Pancreas (tissue), 10 donors: Measurements from ENCODE around the gene NKIRAS1. TPM values are rescaled to one million over a fixed set of nuclear protein-coding genes. Genes with fewer than 3 reads are reported as not detected.
"Not testable (repeated sequence)": the region's sequence is repeated elsewhere in the genome, so short reads cannot be mapped to it uniquely, and the experiment has no call there.

Source experiments
- ATAC-seq, 4 donors: fragments of 200-7000 bp; cut with Tn5 transposase; one replicate each; pipeline versions ENCODE4 v1.8.0 to v1.9.1; 2020; ENCODE audit warnings: mild to moderate bottlenecking in 4 of 4, moderate library complexity in 4 of 4
- DNase-seq, 6 donors: peaks; one replicate each; pipeline ENCODE4 v3.0.0-alpha.2; 2020
- FAIRE-seq: peaks from 2 replicates; lab custom pipeline; 2012; peaks lifted over from hg19 to GRCh38; lab: Jason Lieb, UNC
- H3K27ac ChIP-seq, 4 donors: fragments of 200-600 bp; sonication (generic); 1 replicate in 3 of 4; 2 replicates in 1 of 4; pipeline versions ENCODE4 v1.5.0 to v1.8.0; 2020
- H3K27me3 ChIP-seq, 4 donors: fragments of 200-600 bp; one replicate each; pipeline ENCODE4 v1.8.0; 2021
- H3K36me3 ChIP-seq, 3 donors: fragments of 200-600 bp; sonication (generic) in 1 of 3; one replicate each; pipeline versions ENCODE4 v1.5.0 to v1.8.0; 2020 to 2021
- H3K4me1 ChIP-seq, 3 donors: fragments of 200-600 bp; one replicate each; pipeline ENCODE4 v1.8.0; 2021
- H3K4me3 ChIP-seq, 4 donors: fragments of 200-600 bp; sonication (generic) in 2 of 4; one replicate each; pipeline versions ENCODE4 v1.5.0 to v1.8.0; 2020 to 2021
- H3K9me3 ChIP-seq, 4 donors: fragments of 200-600 bp; one replicate each; pipeline ENCODE4 v1.8.0; 2021
- CTCF ChIP-seq, 4 donors: fragments of 200-600 bp; sonication (generic) in 3 of 4; IDR thresholded peaks; one replicate each; pipeline versions ENCODE4 v1.5.0 to v1.8.0; 2021; ENCODE audit warnings: antibody characterized with exemption in 4 of 4
- WGBS, 2 donors: extraction: QIAGEN DNeasy Blood & Tissue Kit; methylation state at CpG; one replicate each; pipeline ENCODE4 v1.1.7; 2013; 5-methylcytosine and 5-hydroxymethylcytosine counted together
- intact Hi-C, 3 donors: fragments of 100-400 bp; cut with DNase I; formaldehyde crosslinking; loops; one replicate each; pipeline versions ENCODE4 v1.11.1 to v1.14.2; 2022
- polyA plus RNA-seq, 2 donors: library from polyadenylated mRNA; stranded (reverse); fragments of 200-250 nt; gene quantifications; one replicate each; pipeline ENCODE4 v1.2.3, GENCODE V29; 2013
- total RNA-seq, 6 donors: library from RNA; stranded (reverse); fragmentation: NEBNext Ultra II Directional in 4 of 6; extraction: Animal tissue kit (Norgen Biotek cat#: 25700) in 4 of 6; gene quantifications; one replicate each; pipeline versions ENCODE4 v1.2.1 to v1.2.4, GENCODE V29; 2021 to 2023
- donor health status: healthy with polysubstance abuse.
- donor health status: DM: no; HTN: no; CAD: no; lungs with moderate emphysema.
- donor health status: DM: no; HTN: no; CAD: no.
- donor health status: control.
- donor health status: control.
- donor health status: Bipolar disorder and iron deficiency.
- donor health status: DM: yes; HTN: yes; CAD: no.
- donor health status: DM: no; HTN: no; CAD: no.
- donor health status: DM: no; HTN: no; CAD: no.
- donor health status: DM: yes; HTN: yes; CAD: no.

The NKIRAS1 gene
- total and polyA plus RNA-seq, 8 donors: 2.7 to 5.9 (median 3.8) TPM

GRCh38 chr3:23916152-23916885, 471 bp downstream of the NKIRAS1 start:
- WGBS, 2 donors: 1 to 2% methylated on average over 41 to 48 of the region's 48 CpGs
- peaks cover 0 to 27% (median 6%) of the 10 kb centered on the region in 3 donors for H3K4me1 ChIP-seq
- DNase-seq: no peak
- TF ChIP-seq CTCF (IDR thresholded peaks at IDR 0.05): no peak
- peak; percentile 49 to 67 (median 59) for ATAC-seq
- intact Hi-C loops: no loop called here
- H3K27ac ChIP-seq: peak overlapping the region; percentile 76 to 91 (median 89)
- H3K4me3 ChIP-seq: peak overlapping the region; percentile 66 to 90 (median 76)
- H3K36me3 ChIP-seq: peaks cover 0 to 19% (median 5%) of the 10 kb centered on the region in 3 donors
- no peaks in the 10 kb centered on the region for H3K9me3 ChIP-seq
- no peaks in the 10 kb centered on the region for H3K27me3 ChIP-seq
- no peak for FAIRE-seq

- 46 to 55% methylated on average over 7 of the region's 7 CpGs for WGBS, 2 donors
- H3K27ac ChIP-seq: no peak overlapping the region
- intact Hi-C loops: no loop called here
- H3K4me3 ChIP-seq: peak overlapping the region in 2 of 4 donors; percentile 66 to 74
- FAIRE-seq (no peak), ATAC-seq (no peak), DNase-seq (no peak)
- H3K36me3 ChIP-seq: peaks cover 0 to 18% (median 5%) of the 10 kb centered on the region in 3 donors
- H3K27me3 ChIP-seq: no peaks in the 10 kb centered on the region
- peaks cover 0 to 27% (median 6%) of the 10 kb centered on the region in 3 donors for H3K4me1 ChIP-seq
- TF ChIP-seq CTCF (IDR thresholded peaks at IDR 0.05): no peak
- H3K9me3 ChIP-seq: no peaks in the 10 kb centered on the region
Observed at GRCh38 chr3:23915537-23916108, 1.2 kb downstream of the NKIRAS1 start.

GRCh38 chr3:23913873-23914743, 2.7 kb downstream of the NKIRAS1 start:
- no peak for TF ChIP-seq CTCF (IDR thresholded peaks at IDR 0.05)
- DNase-seq: no peak
- no peak for FAIRE-seq
- intact Hi-C loops: no loop called here
- H3K27me3 ChIP-seq: no peaks in the 10 kb centered on the region
- H3K27ac ChIP-seq: no peak overlapping the region
- H3K4me3 ChIP-seq: no peak overlapping the region
- H3K36me3 ChIP-seq: peaks cover 0 to 10% (median 0%) of the 10 kb centered on the region in 3 donors
- no peaks in the 10 kb centered on the region for H3K9me3 ChIP-seq
- ATAC-seq: no peak
- peaks cover 0 to 27% (median 6%) of the 10 kb centered on the region in 3 donors for H3K4me1 ChIP-seq
- 40% methylated on average over 3 of the region's 3 CpGs for WGBS, 2 donors

- H3K9me3 ChIP-seq: no peaks in the 10 kb centered on the region
- 65 to 66% methylated on average over 1 of the region's 1 CpG for WGBS, 2 donors
- H3K4me1 ChIP-seq: peaks cover 0 to 18% (median 0%) of the 10 kb centered on the region in 3 donors
- H3K4me3 ChIP-seq: no peak overlapping the region
- intact Hi-C loops: no loop called here
- H3K27ac ChIP-seq: no peak overlapping the region
- no peak for DNase-seq
- H3K27me3 ChIP-seq: no peaks in the 10 kb centered on the region
- FAIRE-seq: no peak
- no peak for TF ChIP-seq CTCF (IDR thresholded peaks at IDR 0.05)
- no peak for ATAC-seq
- H3K36me3 ChIP-seq: peaks cover 0 to 10% (median 0%) of the 10 kb centered on the region in 3 donors
Observed at GRCh38 chr3:23913182-23913581, 3.6 kb downstream of the NKIRAS1 start.

GRCh38 chr3:23912335-23912734, 4.5 kb downstream of the NKIRAS1 start:
- WGBS, 2 donors: 83 to 94% methylated on average over 3 of the region's 3 CpGs
- H3K4me3 ChIP-seq, H3K27me3 ChIP-seq, H3K27ac ChIP-seq, DNase-seq, intact Hi-C loops, ATAC-seq, FAIRE-seq, H3K9me3 ChIP-seq: not testable (repeated sequence)
- peaks cover 0 to 10% (median 0%) of the 10 kb centered on the region in 3 donors for H3K36me3 ChIP-seq
- peaks cover 0 to 17% (median 0%) of the 10 kb centered on the region in 3 donors for H3K4me1 ChIP-seq
